GM19468 (cell line): ENCODE data around the gene CNTN2.

Experiments used
- ATAC-seq: cut with Tn5 transposase; IDR thresholded peaks from one replicate; pipeline ENCODE4 v1.9.1; 2021; ENCODE audit warnings: mild to moderate bottlenecking, moderate library complexity, moderate number of reproducible peaks; ENCODE audit not compliant: unreplicated experiment; ENCODE audit errors: extremely low read depth

The CNTN2 gene

DNA sequence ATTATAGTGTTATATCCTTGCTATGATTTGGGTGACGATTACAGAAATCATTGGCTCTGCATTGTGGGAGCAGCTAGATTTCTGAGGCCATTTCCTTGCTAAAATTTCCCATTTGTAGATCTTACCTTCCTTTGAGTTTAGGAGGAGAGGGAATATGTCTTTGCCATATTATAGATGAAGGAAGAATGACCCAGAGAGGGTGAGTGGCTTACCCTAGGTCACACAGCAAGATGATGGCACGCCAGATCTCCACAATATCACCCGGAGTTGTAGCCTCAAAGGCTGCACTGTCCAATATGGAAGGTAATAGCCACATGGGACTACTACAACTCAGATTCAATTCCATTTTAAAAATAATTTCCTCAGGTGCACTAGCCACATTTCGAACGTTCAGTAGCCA, 10.3 kb downstream of the CNTN2 start:
- ATAC-seq = no peak

DNA sequence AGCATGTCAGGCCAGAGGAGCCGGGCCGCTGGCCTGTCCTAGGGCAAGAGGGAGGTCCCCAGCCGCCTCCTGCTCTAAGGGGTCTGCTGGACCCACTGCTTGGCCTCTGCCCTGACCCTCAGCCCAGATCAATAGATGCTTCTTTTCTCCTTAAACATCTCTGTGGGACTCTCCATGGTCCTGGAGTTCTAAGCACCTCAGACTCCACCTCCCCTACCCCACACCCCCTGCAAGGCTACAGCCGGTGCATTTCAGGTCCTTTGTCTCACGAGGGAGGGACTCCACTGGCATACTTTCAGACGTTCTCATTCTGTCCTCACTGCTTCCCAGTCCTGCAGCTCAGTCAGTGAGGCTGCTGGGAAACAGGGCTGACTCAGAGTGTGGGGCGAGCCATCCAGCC, 11.0 kb downstream of the CNTN2 start:
- ATAC-seq = no peak

DNA sequence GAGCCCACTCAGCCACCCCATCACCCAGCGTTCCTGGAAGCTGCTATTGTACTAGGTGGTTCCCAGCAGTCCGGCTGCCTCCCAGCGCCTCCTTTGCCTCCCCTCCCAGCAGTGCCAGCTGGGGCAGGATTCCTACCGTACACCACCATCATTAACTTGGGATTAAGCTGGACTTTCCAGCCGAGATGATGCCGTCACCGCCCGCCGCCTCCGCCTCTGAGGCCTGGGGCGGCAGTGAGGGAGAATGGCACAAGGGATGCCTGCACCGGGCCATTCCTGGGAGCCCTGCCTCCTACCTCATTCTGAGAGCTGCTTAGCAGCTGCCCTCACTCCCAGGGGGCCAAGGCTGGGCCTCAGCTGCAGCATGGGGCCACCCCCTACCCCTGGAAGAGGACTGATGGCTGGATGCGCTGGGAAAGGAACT, 13.2 kb downstream of the CNTN2 start:
- ATAC-seq = no peak

GRCh38 chr1:205056956-205057568, 14.1 kb downstream of the CNTN2 start:
- no peak for ATAC-seq

GRCh38 chr1:205057808-205058575, 15.0 kb downstream of the CNTN2 start:
- ATAC-seq = no peak

DNA sequence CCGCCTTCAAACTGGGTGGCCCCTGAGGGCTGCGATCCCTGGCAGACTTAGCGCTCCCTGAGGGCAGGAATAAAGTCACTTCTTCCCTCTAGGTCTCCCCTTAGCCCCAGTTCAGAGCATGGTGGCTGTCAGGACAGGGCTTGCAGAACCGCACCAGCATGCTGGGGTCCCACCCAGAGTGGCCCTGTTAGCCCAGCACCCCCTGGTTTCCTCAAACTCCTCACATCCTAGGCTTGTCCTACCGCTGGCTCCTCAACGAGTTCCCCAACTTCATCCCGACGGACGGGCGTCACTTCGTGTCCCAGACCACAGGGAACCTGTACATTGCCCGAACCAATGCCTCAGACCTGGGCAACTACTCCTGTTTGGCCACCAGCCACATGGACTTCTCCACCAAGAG, 15.8 kb downstream of the CNTN2 start:
- no peak for ATAC-seq

GRCh38 chr1:205059660-205060059, 16.6 kb downstream of the CNTN2 start:
- no peak for ATAC-seq

- no peak for ATAC-seq
Measured at GRCh38 chr1:205060746-205061145, 17.7 kb downstream of the CNTN2 start.

GRCh38 chr1:205061227-205061626, 18.2 kb downstream of the CNTN2 start:
- no peak for ATAC-seq

- ATAC-seq = no peak
Measured at GRCh38 chr1:205061665-205062069, 18.7 kb downstream of the CNTN2 start.

DNA sequence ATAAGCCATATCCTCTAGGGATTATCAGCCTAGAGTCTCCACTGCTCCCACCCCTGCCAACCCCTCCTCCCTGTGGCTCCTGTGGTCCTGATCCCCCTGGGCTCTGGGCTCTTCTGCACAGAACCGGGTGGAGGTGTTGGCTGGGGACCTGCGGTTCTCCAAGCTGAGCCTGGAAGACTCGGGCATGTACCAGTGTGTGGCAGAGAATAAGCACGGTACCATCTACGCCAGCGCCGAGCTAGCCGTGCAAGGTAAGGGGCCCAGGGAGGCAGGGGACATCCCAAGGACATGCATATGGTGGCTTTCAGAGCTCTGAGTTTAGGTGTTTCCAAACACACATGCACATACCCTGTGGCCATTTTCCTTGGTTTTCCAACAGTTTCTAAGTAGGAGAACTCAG, 19.3 kb downstream of the CNTN2 start:
- ATAC-seq = no peak

DNA sequence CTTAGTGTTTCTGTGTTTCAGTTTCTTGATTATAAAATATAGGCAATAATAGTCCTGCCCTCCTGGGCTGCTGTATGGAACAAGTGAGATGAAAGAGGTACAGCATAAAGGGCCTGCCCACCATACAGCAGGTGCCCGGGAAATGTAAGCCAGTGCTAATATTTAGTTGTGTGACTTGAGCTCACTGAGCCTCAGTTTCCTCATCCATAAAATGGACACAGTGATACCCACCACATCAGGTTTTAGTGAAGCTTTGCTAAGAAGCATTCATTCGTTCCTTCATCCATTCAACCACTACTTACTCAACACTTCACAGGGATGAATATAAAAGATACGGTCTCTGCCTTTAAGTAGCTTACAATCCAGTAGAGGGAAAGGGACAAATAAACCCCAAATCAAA, 19.9 kb downstream of the CNTN2 start:
- ATAC-seq = no peak

GRCh38 chr1:205064301-205064700, 21.3 kb downstream of the CNTN2 start:
- no peak for ATAC-seq

DNA sequence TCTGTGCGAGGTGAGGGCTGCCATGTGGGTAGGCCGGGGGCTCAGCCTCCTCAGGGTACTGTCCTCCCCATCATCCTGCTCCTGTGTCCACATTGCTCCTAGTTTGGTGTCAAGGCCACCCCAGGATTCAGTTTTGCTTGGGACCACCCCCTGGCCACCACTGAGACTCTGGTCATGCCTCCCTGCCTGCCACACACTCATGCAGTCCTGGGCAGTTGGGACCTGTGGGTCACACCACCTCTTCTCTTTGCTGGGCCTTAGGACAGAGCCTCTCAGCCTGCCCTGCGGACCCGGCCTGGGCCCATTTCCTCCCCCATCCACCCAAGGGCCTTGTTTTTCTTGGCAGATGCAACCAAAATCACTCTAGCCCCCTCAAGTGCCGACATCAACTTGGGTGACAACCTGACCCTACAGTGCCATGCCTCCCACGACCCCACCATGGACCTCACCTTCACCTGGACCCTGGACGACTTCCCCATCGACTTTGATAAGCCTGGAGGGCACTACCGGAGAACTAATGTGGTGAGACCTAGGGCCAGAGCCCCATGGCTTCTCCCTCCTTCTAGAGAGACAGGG, 21.8 kb downstream of the CNTN2 start:
- no peak for ATAC-seq

GRCh38 chr1:205065666-205066065, 22.7 kb downstream of the CNTN2 start:
- no peak for ATAC-seq

DNA sequence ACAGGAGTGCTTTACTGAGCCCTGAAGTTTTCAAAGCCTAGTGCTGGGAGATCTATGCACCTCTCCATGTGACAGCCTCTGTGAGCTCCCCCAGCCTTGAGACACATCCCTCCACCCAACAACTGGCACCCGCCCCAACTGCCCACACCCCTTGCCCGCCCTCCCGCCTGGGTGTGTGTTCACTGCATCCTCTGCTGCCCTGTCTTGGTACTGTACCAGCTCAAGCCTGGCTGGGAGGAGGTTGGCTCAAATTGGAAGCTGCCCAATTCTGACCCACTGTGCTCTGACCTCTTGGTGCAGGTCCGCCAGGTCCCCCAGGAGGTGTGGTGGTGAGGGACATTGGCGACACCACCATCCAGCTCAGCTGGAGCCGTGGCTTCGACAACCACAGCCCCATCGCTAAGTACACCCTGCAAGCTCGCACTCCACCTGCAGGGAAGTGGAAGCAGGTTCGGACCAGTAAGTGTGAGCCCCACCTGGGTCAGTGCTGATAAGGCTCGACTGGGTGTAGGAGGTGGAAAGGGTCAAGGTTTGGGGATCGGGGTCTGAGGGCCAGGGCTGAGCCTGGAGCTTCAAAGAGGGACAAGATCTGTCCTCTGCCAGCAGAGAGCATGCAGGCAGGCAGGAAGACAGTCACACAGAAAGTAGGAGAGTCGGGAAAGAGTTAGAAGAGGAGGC, 23.3 kb downstream of the CNTN2 start:
- ATAC-seq = no peak

DNA sequence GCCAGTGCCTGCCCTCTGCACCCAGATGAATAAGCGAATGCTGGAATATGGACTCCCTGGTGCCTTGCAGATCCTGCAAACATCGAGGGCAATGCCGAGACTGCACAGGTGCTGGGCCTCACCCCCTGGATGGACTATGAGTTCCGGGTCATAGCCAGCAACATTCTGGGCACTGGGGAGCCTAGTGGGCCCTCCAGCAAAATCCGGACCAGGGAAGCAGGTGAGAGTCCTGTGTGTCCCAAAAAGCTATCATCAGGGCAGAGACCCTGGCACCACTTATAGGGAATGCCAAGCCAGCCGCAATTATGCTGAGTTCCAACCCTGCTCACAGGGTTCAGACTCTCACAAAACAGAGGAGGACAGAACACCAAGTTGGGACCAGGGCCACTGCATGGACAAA, 24.0 kb downstream of the CNTN2 start:
- ATAC-seq = no peak

DNA sequence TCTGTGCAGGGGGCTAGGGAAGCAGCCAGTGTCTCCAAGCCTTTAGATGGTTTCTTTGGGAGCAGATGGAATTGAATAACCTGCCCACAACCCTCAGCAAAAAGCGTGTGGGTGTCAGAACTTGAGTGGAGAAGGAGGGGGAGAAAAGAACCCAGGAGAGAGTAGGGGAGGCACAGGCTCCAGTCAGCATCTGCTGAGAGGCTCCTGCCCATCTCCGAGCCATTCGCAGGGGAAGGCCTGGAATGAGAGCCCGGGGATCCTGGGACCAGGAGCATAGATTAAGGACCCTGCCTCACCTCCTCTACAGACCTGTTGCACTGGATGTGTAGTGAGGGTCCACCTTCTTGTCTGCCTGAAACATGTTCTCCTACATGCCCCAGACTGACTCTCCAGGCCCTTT, 25.0 kb downstream of the CNTN2 start:
- ATAC-seq = no peak

DNA sequence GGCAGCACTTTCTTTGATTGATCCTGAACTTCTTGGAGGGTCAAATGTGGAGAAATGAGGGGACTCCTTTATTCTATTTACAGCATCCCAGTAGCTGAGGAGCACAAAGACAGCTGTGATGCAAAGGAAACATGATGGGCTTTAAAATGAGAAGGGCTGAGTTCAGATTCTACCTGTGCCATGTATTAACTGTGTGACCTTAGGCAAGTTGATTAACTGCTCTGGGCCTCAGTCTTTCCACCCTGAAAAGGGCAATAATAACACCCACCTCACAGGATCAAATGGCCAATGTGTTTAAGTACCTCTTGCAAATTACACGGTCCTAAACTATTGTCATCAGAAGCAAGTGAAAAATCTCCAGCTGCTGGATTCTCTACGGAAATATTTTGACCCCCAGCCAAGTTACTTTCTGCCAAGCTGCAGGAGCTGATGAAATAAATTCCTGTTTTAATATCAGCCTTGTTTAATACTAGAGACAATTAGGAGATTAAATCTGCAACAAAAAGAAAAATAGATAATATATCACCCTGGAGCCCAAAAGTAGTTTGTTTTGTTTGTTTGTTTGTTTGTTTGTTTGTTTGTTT, 25.5 kb downstream of the CNTN2 start:
- ATAC-seq = no peak

- no peak for ATAC-seq
Measured at GRCh38 chr1:205069371-205070125, 26.5 kb downstream of the CNTN2 start.
